Measurements from ENCODE around the gene OR52I1.

DNA sequence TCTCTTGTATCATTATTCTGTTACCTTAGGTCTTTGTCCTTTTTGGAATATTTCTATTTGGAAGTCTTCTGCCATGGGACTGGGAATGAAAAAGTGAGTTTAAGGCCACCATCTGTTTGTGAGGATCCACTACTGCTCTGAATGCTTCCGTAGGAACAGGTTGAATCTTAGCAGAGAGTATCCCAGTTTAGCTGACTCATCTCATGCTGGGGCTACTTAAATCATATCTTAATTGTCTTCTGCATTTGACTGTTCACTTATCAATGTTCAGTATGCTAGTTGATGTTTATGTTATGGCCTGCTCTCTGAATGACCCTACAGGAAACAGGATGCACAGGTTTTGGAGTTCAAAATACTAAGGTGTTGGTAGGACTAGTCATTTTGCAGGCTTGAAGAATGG is 13.7 kb upstream of the OR52I1 start:
- TF ChIP-seq, protein P1, sequence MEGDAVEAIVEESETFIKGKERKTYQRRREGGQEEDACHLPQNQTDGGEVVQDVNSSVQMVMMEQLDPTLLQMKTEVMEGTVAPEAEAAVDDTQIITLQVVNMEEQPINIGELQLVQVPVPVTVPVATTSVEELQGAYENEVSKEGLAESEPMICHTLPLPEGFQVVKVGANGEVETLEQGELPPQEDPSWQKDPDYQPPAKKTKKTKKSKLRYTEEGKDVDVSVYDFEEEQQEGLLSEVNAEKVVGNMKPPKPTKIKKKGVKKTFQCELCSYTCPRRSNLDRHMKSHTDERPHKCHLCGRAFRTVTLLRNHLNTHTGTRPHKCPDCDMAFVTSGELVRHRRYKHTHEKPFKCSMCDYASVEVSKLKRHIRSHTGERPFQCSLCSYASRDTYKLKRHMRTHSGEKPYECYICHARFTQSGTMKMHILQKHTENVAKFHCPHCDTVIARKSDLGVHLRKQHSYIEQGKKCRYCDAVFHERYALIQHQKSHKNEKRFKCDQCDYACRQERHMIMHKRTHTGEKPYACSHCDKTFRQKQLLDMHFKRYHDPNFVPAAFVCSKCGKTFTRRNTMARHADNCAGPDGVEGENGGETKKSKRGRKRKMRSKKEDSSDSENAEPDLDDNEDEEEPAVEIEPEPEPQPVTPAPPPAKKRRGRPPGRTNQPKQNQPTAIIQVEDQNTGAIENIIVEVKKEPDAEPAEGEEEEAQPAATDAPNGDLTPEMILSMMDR (IDR thresholded peaks at IDR 0.05; ENCODE audit: insufficient read depth, low read depth, low read length): no peak
- TF ChIP-seq EZH2 (IDR thresholded peaks at IDR 0.05; ENCODE audit: insufficient read depth, low read length): no peak

Measured in astrocyte (in vitro differentiated cells and primary cell).